Kidney epithelial cell (primary cell): ENCODE measurements around the gene NLGN2. TPM values are rescaled to one million over a fixed set of nuclear protein-coding genes. Genes with fewer than 3 reads are reported as not detected.
A peak's percentile ranks its signal among the peaks of the same experiment; 100 is the strongest.

ENCODE experiments used
- DNase-seq: peaks from one replicate; pipeline ENCODE4 v3.0.0-alpha.2; 2010; ENCODE audit warnings: low read depth
- H3K27me3 ChIP-seq: 2 replicates; pipeline ENCODE4 v1.6.0; 2011; ENCODE audit warnings: low read length; ENCODE audit not compliant: control insufficient read depth, insufficient read depth
- H3K36me3 ChIP-seq: 2 replicates; pipeline ENCODE4 v1.5.1; 2011; ENCODE audit warnings: low read length; ENCODE audit not compliant: control insufficient read depth, insufficient read depth
- H3K4me3 ChIP-seq: 2 replicates; pipeline ENCODE4 v1.5.1; 2011; ENCODE audit warnings: low read depth, mild to moderate bottlenecking, control low read depth, low read length
- CTCF ChIP-seq: IDR thresholded peaks from 2 replicates; pipeline ENCODE4 v1.5.1; 2011; ENCODE audit warnings: mild to moderate bottlenecking, moderate library complexity, low read length, control low read depth, inconsistent platforms; ENCODE audit not compliant: insufficient read depth, poor library complexity, severe bottlenecking
- total RNA-seq: library from RNA; depleted of rRNA; stranded (reverse); fragments of >200 nt; gene quantifications from 2 replicates; pipeline ENCODE4 v1.2.3, GENCODE V29; 2015

NLGN2 gene
- total RNA-seq, 1 donor from 2014 or later, result 8.4 TPM

GRCh38 chr17:7427549-7427948 lies 19.9 kb downstream of the NLGN2 start:
- no peak overlapping the region for H3K4me3 ChIP-seq
- no peak for TF ChIP-seq CTCF
- no peaks in the 10 kb centered on the region for H3K36me3 ChIP-seq
- no peak for DNase-seq
- no peaks in the 10 kb centered on the region for H3K27me3 ChIP-seq

GRCh38 chr17:7428557-7428956 lies 20.9 kb downstream of the NLGN2 start, which contains the start of gene SPEM3:
Gene SPEM3 (plus strand): TSS chr17:7428857. CDS start chr17:7428903, 46 bp downstream.
- Histone ChIP-seq H3K36me3 (no peaks in the 10 kb centered on the region), H3K27me3 (no peaks in the 10 kb centered on the region), H3K4me3 (no peak within 1 kb of the TSS)
- no peak for TF ChIP-seq CTCF
- DNase-seq, result no peak

GRCh38 chr17:7429722-7430121 lies 22.1 kb downstream of the NLGN2 start:
- no peak for DNase-seq
- no peak overlapping the region for H3K4me3 ChIP-seq
- no peaks in the 10 kb centered on the region for H3K27me3 ChIP-seq
- no peak for TF ChIP-seq CTCF
- H3K36me3 ChIP-seq, result no peaks in the 10 kb centered on the region

GRCh38 chr17:7431231-7431630 lies 23.6 kb downstream of the NLGN2 start:
- Histone ChIP-seq H3K36me3 (no peaks in the 10 kb centered on the region), H3K4me3 (no peak overlapping the region), H3K27me3 (no peaks in the 10 kb centered on the region)
- DNase-seq, result no peak
- TF ChIP-seq CTCF, result no peak

GRCh38 chr17:7432296-7432695 lies 24.7 kb downstream of the NLGN2 start:
- H3K36me3 ChIP-seq, result no peaks in the 10 kb centered on the region
- DNase-seq, result no peak
- no peak overlapping the region for H3K4me3 ChIP-seq
- H3K27me3 ChIP-seq, result no peaks in the 10 kb centered on the region
- no peak for TF ChIP-seq CTCF

GRCh38 chr17:7435676-7436555 lies 28.3 kb downstream of the NLGN2 start:
- Histone ChIP-seq H3K27me3 (peaks cover 2% of the 10 kb centered on the region), H3K36me3 (no peaks in the 10 kb centered on the region), H3K4me3 (peak overlapping the region; percentile 73)
- peak; percentile 48 for TF ChIP-seq CTCF
- no peak for DNase-seq
